Fibroblast of pulmonary artery (primary cell): ENCODE results near the gene EXOG.

Experiments used
- DNase-seq: peaks from one replicate; pipeline ENCODE4 v3.0.0-alpha.2; 2010; ENCODE audit warnings: low read depth
- H3K4me3 ChIP-seq: replicated peaks from 2 replicates; pipeline ENCODE4 v1.5.1; 2011; ENCODE audit warnings: low read depth, mild to moderate bottlenecking, control low read depth, low read length, moderate library complexity
- CTCF ChIP-seq: IDR thresholded peaks from 2 replicates; pipeline ENCODE4 v1.5.1; 2011; ENCODE audit warnings: mild to moderate bottlenecking, control low read depth, low read length, inconsistent platforms; ENCODE audit errors: missing control alignments

EXOG gene

GRCh38 chr3:38478901-38479300, 17.2 kb upstream of the EXOG start:
- no peak for TF ChIP-seq CTCF
- DNase-seq = no peak
- no peak overlapping the region for H3K4me3 ChIP-seq

DNA sequence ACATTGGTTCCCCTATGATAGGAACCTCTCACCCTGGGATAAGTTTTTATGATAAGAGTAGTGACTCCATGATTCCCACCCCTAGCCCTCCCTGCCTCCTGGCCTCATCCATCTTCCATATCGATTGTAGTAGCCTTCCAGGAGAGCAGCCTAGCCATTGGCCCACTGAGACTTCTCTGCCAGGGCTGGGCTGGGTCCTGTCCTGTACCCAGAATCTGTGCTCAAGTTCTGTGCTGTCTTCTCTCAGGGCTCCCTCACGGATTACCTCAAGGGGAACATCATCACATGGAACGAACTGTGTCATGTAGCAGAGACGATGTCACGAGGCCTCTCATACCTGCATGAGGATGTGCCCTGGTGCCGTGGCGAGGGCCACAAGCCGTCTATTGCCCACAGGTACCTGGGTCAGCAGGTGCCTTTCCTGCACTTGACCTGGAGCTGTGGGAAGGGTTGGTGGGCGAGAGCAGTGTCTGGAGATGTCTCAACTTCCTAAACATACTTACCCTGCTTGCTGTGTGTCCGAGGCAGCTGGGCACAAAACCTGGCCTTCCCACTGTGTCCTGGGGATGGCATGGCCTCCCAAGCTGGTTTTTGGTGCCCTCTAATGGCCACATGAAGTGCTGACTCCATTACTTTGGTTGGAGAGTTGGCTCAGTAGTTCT, 16.6 kb upstream of the EXOG start:
- peak; percentile 81 for DNase-seq
- peak; percentile 96 for TF ChIP-seq CTCF
- H3K4me3 ChIP-seq = no peak overlapping the region

GRCh38 chr3:38480093-38480445, 16.1 kb upstream of the EXOG start:
- TF ChIP-seq CTCF = no peak
- no peak overlapping the region for H3K4me3 ChIP-seq
- no peak for DNase-seq

GRCh38 chr3:38480930-38481329, 15.2 kb upstream of the EXOG start:
- no peak for TF ChIP-seq CTCF
- H3K4me3 ChIP-seq = no peak overlapping the region
- DNase-seq = no peak

- no peak for TF ChIP-seq CTCF
- H3K4me3 ChIP-seq = no peak overlapping the region
- DNase-seq = no peak
These were observed 13.2 kb upstream of the EXOG start for GRCh38 chr3:38482951-38483350.

DNA sequence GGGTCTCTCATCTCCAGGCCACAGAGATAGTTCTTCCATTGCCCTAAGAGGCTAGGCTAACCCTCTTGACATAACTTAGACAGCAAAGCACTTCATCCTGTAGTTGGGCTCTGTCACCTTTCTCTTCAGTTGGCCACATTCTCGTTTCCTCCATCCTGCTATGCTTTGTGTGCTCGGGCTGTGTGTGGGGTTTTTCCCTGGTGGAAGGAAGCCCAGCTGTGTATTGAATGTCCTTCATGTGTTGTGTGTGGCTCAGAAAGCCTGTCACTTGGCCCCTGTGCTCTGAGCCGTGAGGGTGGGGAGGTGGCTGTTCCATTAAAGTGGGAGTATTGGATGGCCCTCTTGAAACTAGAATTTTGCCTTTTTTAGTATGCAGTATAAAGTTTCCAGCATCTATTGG, 8.8 kb upstream of the EXOG start:
- TF ChIP-seq CTCF = no peak
- no peak overlapping the region for H3K4me3 ChIP-seq
- DNase-seq = no peak

DNA sequence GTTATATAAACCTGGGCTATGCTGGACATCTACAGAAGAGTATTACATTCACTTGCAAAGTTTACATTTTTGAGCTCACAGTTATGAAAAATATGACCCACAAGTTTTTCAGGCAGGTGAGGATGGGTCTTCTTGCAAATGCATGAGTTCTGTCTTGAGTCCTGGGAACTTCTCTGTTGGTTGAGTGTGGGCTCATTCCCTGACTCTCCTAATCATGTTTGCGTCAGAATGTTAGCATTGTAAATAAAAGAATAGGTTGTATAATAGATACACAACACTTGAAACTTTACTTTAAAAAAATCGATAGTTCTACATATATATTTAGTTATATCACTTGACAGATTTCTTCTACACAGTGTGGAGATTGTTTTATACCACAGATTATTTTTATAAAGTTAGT, 7.2 kb upstream of the EXOG start:
- DNase-seq = no peak
- TF ChIP-seq CTCF = no peak
- H3K4me3 ChIP-seq = no peak overlapping the region
